Measurements from ENCODE around the gene BTNL9. TPM values are rescaled to one million over a fixed set of nuclear protein-coding genes. Genes with fewer than 3 reads are reported as not detected.

The BTNL9 gene
- total and polyA plus RNA-seq, 2 donors = 7.0 to 11.9 TPM

- Histone ChIP-seq H3K27ac (ENCODE audit: low read depth) (no peak overlapping the region), H3K36me3 (ENCODE audit: insufficient read depth) (no peaks in the 10 kb centered on the region), H3K4me3 (ENCODE audit: low read depth, low read length) (no peak overlapping the region), H3K4me1 (ENCODE audit: insufficient read depth) (no peaks in the 10 kb centered on the region)
- DNase-seq (ENCODE audit: extremely low spot score) = no peak
- 74% methylated on average over 8 of the region's 8 CpGs for WGBS
Measured at GRCh38 chr5:181060231-181060590, 20.1 kb downstream of the BTNL9 start.

DNA sequence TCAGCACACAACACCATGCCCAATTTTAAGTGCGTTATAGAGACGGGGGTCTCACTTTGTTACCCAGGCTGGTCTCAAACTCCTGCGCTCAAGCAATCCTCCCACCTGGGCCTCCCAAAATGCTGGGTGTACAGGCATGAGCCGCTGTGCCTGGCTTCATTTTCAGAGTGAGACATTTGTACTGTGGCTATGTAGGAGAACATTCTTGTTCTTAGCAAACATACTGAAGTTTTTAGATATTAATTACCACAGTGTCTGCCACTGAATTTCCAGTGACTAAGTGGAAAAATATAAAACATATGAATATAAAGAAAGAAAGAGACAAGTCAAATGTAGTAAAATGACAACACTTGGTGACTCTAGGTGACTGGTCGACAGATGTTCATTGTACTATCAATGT is 20.9 kb downstream of the BTNL9 start:
- H3K36me3 ChIP-seq (ENCODE audit: insufficient read depth) = no peaks in the 10 kb centered on the region
- H3K4me1 ChIP-seq (ENCODE audit: insufficient read depth) = no peaks in the 10 kb centered on the region
- H3K27ac ChIP-seq (ENCODE audit: low read depth) = no peak overlapping the region
- DNase-seq (ENCODE audit: extremely low spot score) = no peak
- no peak overlapping the region for H3K4me3 ChIP-seq (ENCODE audit: low read depth, low read length)
- WGBS = 88% methylated on average over 5 of the region's 5 CpGs

DNA sequence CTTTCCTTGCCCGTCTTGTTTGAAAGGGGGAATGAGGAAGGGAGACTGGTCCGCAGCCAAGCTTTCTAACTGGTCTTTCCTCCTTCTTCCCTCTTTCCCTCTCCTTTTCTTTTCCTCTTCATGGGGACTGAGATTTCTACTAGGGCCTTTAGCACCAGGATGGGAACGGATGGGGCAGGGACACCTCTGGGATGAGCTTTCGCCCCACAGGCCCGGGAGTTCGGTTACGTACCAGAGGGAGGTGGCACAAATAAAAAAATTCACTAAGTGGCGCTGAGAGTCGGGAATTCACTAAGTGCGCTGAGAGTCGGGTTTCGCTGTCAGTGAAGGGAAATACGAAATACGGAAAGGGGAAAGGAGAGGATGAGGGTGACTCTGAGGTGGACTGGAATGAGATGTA is 21.6 kb downstream of the BTNL9 start:
- WGBS = 47% methylated on average over 14 of the region's 14 CpGs
- DNase-seq (ENCODE audit: extremely low spot score) = no peak

DNA sequence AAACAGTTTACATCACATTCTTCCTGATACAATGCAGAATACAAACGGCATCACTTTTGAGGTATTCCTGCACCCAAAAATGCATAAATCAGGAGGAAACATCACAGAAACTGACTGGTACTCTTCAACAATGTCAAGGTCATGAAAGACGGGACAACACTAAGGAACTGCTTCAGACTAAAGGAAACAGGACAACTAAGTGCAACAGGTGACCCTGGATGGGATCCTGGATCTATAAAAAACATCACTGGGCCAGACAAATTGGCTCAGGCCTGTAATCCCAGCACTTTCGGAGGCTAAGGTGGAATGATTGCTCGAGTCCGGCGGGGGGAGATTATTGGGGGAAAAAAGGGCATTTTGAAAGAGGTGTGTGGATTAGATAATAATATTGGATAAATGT is 22.6 kb downstream of the BTNL9 start:
- Histone ChIP-seq H3K4me3 (ENCODE audit: low read depth, low read length) (no peak overlapping the region), H3K36me3 (ENCODE audit: insufficient read depth) (no peaks in the 10 kb centered on the region), H3K27ac (ENCODE audit: low read depth) (no peak overlapping the region), H3K4me1 (ENCODE audit: insufficient read depth) (no peaks in the 10 kb centered on the region)
- DNase-seq (ENCODE audit: extremely low spot score) = no peak
- WGBS = 88% methylated on average over 6 of the region's 6 CpGs

More for the DNA sequence above, 21.6 kb downstream of the BTNL9 start:
- Histone ChIP-seq H3K4me1 (ENCODE audit: insufficient read depth) (no peaks in the 10 kb centered on the region), H3K27ac (ENCODE audit: low read depth) (no peak overlapping the region), H3K36me3 (ENCODE audit: insufficient read depth) (no peaks in the 10 kb centered on the region), H3K4me3 (ENCODE audit: low read depth, low read length) (no peak overlapping the region)

GRCh38 chr5:181063514-181063913 is 23.4 kb downstream of the BTNL9 start:
- DNase-seq (ENCODE audit: extremely low spot score) = no peak
- WGBS = 83% methylated on average over 8 of the region's 8 CpGs
- Histone ChIP-seq H3K36me3 (ENCODE audit: insufficient read depth) (no peaks in the 10 kb centered on the region), H3K4me3 (ENCODE audit: low read depth, low read length) (no peak overlapping the region), H3K27ac (ENCODE audit: low read depth) (no peak overlapping the region), H3K4me1 (ENCODE audit: insufficient read depth) (no peaks in the 10 kb centered on the region)

- no peak for DNase-seq (ENCODE audit: extremely low spot score)
- WGBS = 91% methylated on average over 7 of the region's 7 CpGs
- H3K4me1 ChIP-seq (ENCODE audit: insufficient read depth) = no peaks in the 10 kb centered on the region
- H3K27ac ChIP-seq (ENCODE audit: low read depth) = no peak overlapping the region
- H3K4me3 ChIP-seq (ENCODE audit: low read depth, low read length) = no peak overlapping the region
- H3K36me3 ChIP-seq (ENCODE audit: insufficient read depth) = no peaks in the 10 kb centered on the region
Measured at GRCh38 chr5:181064987-181065386, 24.9 kb downstream of the BTNL9 start.

DNA sequence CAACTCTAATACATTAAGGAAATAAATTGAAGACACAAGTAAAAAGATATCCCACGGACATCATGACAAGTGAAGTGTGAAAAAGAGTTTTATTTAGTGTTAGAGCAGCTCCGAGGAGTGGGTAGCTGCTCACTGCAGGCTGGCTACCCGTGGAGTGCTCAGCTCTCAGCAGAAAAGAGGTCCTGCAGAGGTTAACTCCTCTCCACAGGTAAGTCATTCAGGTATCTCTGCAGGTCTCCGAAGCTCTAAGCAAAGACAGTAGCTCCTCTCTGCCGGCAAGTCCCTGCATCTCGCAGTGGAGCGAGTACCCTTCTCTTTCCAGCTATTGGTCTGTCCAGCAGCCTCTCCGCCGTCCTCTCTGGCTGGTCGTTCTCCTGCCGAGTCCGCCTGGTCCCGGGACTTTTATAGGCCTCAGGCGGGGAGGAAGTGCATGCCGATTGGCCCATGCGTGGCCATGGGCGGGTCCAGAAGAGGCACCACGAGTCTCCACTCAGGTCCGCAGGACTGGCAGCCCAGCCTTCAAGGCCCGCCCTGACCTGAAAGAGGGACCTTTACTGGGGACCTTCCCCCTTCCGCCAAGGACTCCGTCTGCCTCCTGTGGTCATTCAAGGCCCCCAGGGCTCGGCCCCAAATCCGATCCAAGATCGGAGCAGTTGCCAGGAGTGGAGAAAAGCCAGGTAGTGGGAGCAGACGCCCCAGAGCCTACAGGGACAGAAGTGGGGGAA is 29.9 kb downstream of the BTNL9 start:
- H3K27ac ChIP-seq (ENCODE audit: low read depth) = no peak overlapping the region
- DNase-seq (ENCODE audit: extremely low spot score) = no peak
- no peaks in the 10 kb centered on the region for H3K4me1 ChIP-seq (ENCODE audit: insufficient read depth)
- no peaks in the 10 kb centered on the region for H3K36me3 ChIP-seq (ENCODE audit: insufficient read depth)
- no peak overlapping the region for H3K4me3 ChIP-seq (ENCODE audit: low read depth, low read length)
- WGBS = 31% methylated on average over 26 of the region's 26 CpGs

- Histone ChIP-seq H3K27ac (ENCODE audit: low read depth) (no peak overlapping the region), H3K36me3 (ENCODE audit: insufficient read depth) (no peaks in the 10 kb centered on the region), H3K4me1 (ENCODE audit: insufficient read depth) (no peaks in the 10 kb centered on the region), H3K4me3 (ENCODE audit: low read depth, low read length) (no peak overlapping the region)
- 62% methylated on average over 14 of the region's 14 CpGs for whole genome bisulfite sequencing
- no peak for DNase-seq (ENCODE audit: extremely low spot score)
Measured at GRCh38 chr5:181070523-181070922, 30.5 kb downstream of the BTNL9 start.

DNA sequence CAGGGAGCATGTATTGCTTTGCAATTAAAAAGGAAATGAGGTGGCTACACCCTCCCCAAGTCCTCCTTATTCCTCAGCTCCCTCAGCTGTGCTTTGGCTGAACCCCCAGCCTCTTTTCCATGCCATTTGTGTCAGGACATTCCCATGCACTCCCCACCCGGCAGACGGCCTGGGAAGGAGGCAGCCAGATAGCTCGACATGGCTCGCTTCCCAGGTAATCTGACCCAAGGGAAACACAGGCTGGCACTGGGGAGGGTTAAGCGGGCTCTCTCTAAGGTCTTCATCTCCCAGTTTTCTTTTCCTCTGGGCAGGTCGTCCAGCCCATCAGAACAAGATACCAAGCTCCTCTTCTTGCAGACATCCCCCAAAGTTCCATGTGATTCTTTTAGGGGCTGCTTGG is 31.2 kb downstream of the BTNL9 start:
- DNase-seq (ENCODE audit: extremely low spot score) = no peak
- Histone ChIP-seq H3K4me1 (ENCODE audit: insufficient read depth) (no peaks in the 10 kb centered on the region), H3K4me3 (ENCODE audit: low read depth, low read length) (no peak overlapping the region), H3K27ac (ENCODE audit: low read depth) (no peak overlapping the region), H3K36me3 (ENCODE audit: insufficient read depth) (no peaks in the 10 kb centered on the region)
- 65% methylated on average over 6 of the region's 6 CpGs for WGBS

DNA sequence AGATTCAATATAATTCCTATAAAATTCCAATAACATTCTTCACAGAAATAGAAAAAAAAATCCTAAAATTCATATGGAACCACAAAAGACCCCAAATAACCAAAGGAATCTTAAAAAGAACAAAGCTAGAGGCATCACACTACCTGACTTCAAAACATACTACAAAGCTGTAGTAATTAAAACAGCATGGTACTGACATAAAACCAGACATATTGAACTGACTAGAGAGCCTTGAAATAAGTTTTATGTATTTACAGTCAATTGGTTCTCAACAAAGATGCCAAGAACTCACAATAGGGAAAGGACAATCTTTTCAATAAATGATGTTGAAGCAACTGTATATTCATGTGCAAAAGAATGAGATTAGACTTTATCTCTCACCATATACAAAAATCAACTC is 36.9 kb downstream of the BTNL9 start:
- H3K27ac ChIP-seq (ENCODE audit: low read depth) = no peak overlapping the region
- no peaks in the 10 kb centered on the region for H3K4me1 ChIP-seq (ENCODE audit: insufficient read depth)
- no peaks in the 10 kb centered on the region for H3K36me3 ChIP-seq (ENCODE audit: insufficient read depth)
- no peak overlapping the region for H3K4me3 ChIP-seq (ENCODE audit: low read depth, low read length)
- no peak for DNase-seq (ENCODE audit: extremely low spot score)

- H3K4me3 ChIP-seq (ENCODE audit: low read depth, low read length) = no peak overlapping the region
- no peak for DNase-seq (ENCODE audit: extremely low spot score)
- no peaks in the 10 kb centered on the region for H3K4me1 ChIP-seq (ENCODE audit: insufficient read depth)
- H3K27ac ChIP-seq (ENCODE audit: low read depth) = no peak overlapping the region
- H3K36me3 ChIP-seq (ENCODE audit: insufficient read depth) = no peaks in the 10 kb centered on the region
Measured at GRCh38 chr5:181081989-181082388, 41.9 kb downstream of the BTNL9 start.

DNA sequence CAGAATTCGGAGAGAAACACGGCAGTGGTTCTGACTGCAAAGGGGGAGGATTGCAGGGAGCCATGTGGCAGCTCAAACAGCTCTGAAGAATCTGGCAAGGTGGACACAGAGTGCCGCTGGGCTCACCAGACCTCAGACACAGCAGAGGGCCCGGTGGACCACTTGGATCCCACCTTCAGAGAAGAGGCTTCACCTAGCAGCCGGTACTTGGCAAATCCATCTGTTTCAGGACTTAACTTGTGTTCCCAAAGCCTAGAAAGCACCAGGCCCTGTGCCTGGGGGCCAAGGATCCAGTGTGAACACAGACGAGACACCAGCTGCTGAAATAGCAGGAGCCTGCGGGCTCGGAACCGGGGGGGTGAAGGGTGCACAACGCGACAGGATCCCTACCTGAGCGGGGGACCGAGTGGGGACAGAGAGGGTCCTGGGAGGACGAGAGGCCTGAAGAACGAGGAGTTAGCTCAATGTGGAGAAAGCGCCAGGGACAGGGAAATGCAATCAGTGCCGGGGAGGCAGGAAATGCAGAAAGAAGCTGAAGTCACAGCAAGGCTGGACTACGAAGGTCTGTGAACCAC is 44.6 kb downstream of the BTNL9 start:
- no peak for DNase-seq (ENCODE audit: extremely low spot score)
- Histone ChIP-seq H3K4me3 (ENCODE audit: low read depth, low read length) (no peak overlapping the region), H3K36me3 (ENCODE audit: insufficient read depth) (no peaks in the 10 kb centered on the region), H3K4me1 (ENCODE audit: insufficient read depth) (no peaks in the 10 kb centered on the region), H3K27ac (ENCODE audit: low read depth) (no peak overlapping the region)
- 44% methylated on average over 18 of the region's 18 CpGs for WGBS

DNA sequence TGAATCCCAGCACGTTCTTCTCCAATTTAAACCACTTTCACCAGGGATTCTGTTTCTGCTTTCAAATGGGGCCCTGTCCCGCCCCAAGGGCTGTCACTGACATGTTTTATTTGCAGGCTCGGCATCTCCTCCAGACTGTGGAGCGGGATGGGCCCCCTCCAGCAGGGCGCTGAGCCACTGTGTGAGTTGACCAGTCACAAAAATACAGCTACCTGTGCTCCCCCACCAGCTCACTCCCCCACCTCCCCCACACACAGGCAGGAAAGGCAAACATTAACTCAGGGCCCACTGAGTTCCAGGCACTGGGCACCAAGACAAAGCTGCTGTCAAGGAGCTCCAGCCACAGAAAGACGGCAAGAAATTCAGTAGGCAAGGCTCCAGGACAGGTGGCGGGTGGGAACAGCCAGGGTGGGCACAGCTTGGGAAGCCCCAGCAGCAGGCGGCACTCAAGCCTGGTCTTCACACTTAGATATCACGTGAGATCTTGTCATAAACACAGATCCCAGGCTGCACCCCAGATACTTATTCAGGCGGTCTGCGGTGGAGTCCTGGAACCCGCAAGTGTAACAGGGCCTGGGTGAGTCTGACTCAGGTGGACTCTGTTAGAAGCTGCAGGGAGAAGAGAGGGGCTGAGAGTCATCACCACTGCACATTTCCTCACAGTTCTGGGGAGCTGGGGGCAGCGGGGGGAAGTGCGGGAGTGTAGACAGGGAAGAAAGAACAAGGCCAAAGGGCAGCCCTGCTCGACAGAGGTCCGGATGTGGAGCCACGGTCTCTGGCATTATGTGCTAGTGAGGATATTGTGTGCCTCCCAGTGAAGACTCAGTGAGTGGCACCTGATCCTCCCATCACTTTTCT is 46.2 kb downstream of the BTNL9 start:
- no peak for DNase-seq (ENCODE audit: extremely low spot score)
- Histone ChIP-seq H3K36me3 (ENCODE audit: insufficient read depth) (no peaks in the 10 kb centered on the region), H3K4me1 (ENCODE audit: insufficient read depth) (no peaks in the 10 kb centered on the region), H3K4me3 (ENCODE audit: low read depth, low read length) (no peak overlapping the region), H3K27ac (ENCODE audit: low read depth) (no peak overlapping the region)
- WGBS = 59% methylated on average over 17 of the region's 17 CpGs

DNA sequence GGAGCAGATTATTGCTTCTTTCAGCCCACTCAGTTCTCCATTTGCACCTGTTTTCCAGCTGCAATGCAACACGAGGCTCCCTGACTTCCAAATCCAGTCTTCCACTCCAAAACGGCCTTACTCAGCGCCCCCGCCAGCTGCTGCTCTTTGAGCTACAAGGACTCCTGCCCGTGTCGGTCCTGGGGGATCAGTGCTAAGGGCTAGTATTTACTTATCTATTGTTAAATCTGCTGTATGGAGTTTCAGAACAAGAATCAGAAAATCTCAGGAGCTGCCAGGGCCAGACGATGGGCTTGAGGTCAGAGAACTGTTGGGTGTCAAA is 46.8 kb downstream of the BTNL9 start:
- H3K36me3 ChIP-seq (ENCODE audit: insufficient read depth) = no peaks in the 10 kb centered on the region
- no peak for DNase-seq (ENCODE audit: extremely low spot score)

More for the DNA sequence above, 46.8 kb downstream of the BTNL9 start:
- WGBS = 58% methylated on average over 7 of the region's 7 CpGs
- Histone ChIP-seq H3K27ac (ENCODE audit: low read depth) (no peak overlapping the region), H3K4me3 (ENCODE audit: low read depth, low read length) (no peak overlapping the region), H3K4me1 (ENCODE audit: insufficient read depth) (no peaks in the 10 kb centered on the region)
